HTR-8/SVneo (cell line): ENCODE data around the gene HAT1.
"Not testable (repeated sequence)": the region's sequence is repeated elsewhere in the genome, so short reads cannot be mapped to it uniquely, and the experiment has no call there.

ENCODE experiments used
- DNase-seq: peaks from one replicate; pipeline ENCODE4 v3.0.0; 2011; ENCODE audit warnings: low spot score, mixed read lengths; ENCODE audit not compliant: insufficient read length
- FAIRE-seq: peaks from 2 replicates; lab custom pipeline; 2011; peaks lifted over from hg19 to GRCh38; lab: Jason Lieb, UNC

HAT1 gene

DNA sequence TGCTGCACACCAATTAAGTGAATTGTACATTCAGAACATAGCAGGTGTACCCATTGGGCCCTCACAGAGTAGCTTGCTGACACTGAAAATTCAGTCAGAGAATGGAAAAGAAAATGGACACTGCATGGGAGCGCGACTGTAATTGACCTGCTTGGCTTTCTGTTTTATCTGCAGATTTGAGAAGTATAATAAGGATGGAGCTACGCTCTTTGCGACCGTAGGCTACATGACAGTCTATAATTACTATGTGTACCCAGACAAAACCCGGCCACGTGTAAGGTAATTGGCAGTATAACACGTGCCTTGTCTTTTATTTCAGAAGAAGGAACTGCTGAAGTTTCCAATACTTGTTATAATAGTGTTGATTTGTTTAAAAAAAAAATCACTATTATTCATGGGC, 44.0 kb downstream of the HAT1 start:
- DNase-seq (no peak), FAIRE-seq (no peak)

DNA sequence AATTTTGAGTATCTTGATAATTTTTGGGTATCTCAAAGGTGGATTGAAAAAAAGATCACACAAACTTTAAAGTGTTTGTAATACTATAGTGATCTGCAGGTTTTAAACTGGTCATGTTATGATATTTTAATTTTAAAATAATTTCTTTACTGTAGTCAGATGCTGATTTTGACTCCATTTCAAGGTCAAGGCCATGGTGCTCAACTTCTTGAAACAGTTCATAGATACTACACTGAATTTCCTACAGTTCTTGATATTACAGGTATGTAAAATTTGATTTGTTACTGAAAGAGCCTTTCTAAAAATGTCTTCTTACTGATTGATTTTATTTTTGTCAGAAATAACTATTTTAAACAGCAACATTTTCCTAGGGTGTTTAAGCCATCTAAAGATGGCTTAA, 44.4 kb downstream of the HAT1 start:
- FAIRE-seq (no peak), DNase-seq (no peak)

DNA sequence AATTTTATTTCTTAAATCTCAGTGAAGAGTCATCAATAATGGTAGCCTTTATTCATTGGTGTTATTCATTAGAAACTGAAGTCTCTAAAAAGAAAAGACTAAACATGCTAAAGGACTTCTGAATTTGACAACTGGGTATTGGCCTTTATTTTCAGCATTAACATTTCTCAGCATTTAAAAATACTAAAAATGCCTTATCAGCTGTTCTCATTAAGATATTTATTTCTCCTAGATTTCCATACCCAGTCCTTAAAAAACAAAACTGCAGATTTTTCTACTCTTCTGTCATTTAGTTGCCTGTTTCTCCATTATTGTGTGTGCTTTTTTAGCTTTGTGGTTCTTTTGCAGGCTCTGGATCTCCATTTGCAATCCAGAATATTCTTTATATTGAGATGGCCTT, 46.2 kb downstream of the HAT1 start:
- FAIRE-seq (no peak), DNase-seq (no peak)

DNA sequence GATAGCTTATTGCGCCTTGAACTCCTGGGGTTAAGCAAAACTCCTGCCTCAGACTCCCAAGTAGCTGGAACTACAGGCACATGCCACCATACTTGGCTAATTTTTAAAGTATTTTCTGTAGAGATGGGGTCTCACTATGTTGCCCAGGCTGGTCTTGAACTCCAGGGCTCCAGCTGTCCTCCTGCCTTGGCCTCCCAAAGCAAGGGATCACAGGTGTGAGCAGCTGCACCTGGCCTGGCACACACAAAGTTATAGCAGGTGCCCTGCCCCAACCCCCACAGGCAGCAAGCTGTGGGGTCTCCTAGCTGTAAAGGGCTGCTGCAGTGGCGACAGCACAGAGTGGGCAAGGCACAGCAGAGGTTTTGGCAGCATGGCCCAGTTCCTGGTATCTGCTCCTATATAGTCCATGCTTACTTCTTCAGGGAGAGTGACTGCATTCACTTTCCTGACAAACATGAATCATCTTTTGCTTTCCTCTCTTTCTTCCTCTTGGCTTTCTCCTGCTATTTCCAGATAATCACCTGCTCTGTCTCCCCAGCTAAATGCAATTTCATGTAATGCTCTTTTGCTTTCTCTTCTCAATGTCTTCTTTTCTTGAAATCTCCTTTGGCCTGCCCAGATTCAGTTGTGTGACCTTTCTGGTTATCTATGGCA, 50.2 kb downstream of the HAT1 start:
- no peak for DNase-seq
- no peak for FAIRE-seq

DNA sequence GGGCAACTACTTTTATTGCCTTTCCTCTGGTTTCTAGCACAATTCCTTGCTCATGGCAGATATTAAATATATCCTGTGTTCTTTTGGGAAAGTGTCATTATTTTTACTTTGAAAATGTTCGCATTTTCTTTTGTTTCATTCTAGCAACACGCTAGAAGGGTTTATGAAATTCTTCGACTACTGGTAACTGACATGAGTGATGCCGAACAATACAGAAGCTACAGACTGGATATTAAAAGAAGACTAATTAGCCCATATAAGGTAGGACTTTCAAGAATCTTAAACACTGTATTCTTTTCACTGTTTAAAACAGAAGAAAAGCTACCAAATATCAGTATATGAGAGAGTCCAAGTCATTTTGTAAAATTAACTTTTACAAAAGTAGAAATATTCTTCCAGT, 56.8 kb downstream of the HAT1 start:
- FAIRE-seq (no peak), DNase-seq (no peak)

DNA sequence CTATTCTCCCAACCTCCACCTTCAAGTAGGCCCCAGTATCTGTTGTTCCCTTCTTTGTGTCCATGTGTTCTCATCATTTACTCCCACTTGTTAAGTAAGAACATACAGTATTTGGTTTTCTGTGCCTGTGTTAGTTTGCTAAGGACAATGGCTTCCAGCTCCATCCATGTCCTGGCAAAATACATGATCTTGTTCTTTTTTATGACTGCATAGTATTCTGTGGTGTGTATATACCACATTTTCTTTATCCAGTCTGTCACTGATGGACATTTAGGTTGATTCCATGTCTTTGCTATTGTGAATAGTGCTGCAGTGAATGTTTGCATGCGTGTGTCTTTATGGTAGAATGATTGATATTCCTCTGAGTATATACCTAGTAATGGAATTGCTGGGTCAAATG, 61.7 kb downstream of the HAT1 start:
- not testable (repeated sequence) for FAIRE-seq

DNA sequence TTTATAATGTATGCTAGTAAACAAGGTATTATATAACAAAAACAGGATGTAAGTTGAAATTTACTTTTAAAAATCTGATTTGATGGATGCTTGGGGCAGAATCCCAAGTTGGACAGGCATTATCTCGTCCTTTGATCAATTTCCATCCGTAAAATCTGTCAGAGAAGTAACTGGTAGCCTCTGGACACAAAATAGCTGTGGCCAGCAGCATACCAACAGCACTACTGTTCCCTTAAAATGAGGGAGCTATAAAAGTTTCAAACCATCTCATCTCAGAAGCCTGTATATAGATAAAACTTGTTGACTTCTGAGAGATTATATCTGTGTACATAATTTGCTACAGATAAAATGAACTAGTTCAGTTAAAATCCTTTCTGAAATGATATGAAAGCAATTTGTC, 62.8 kb downstream of the HAT1 start:
- FAIRE-seq (no peak), DNase-seq (peak; percentile 34)

More for the DNA sequence above, 61.7 kb downstream of the HAT1 start:
- DNase-seq = not testable (repeated sequence)

DNA sequence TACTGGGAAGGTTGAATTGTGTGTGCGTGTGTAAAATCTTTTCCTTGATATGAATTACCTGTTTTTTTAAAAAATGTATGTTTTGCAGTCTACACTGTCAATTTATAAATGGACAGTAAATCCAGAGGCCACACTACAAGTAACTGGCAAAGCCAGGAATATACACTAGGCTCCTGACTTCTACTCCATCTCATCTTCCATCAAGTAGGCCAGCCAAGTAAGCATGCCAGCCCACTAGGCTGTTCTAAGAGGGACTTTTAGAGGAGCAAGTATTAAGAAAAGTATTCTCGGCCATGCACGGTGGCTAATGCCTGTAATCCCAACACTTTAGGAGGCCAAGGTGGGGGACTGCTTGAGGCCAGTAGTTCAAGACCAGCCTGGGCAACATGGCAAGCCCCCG, 64.5 kb downstream of the HAT1 start:
- no peak for DNase-seq
- no peak for FAIRE-seq

DNA sequence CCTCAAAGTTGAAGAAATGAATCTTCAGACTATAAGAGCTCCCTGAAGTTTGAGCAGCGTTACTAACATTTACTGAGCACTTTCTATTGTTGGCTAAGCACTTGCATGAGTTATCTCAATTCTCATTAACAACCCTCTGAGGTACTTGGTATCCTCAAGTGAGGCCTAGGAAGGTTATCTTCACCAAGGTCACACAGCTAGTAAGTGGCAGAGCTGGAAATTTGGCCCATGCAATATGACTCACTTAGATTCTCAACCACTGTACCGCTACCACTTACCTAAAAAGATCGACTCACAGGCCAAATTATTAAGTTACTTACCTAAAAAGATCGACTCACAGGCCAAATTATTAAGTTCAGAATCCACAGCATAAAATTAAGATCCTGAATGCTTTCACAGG, 68.8 kb downstream of the HAT1 start:
- FAIRE-seq (no peak), DNase-seq (no peak)

DNA sequence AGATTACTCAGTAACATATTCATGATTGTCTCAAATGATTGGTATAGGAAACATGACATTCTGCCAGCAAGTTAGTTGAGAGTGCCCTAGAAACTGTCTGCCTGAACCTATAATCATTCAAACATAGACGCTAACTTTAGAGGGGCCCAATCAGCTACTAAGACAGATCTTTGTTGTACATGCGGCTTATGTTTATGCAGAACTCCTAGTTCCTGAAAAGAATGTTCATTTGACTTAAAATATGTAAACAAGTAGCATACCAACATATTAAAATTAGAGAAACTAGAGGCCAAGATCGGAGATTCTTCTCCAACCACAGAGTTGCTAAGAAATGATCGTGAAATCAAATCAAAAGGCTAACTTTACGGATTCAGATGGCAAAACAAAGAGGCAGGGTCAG, 73.3 kb downstream of the HAT1 start:
- DNase-seq (no peak), FAIRE-seq (no peak)

DNA sequence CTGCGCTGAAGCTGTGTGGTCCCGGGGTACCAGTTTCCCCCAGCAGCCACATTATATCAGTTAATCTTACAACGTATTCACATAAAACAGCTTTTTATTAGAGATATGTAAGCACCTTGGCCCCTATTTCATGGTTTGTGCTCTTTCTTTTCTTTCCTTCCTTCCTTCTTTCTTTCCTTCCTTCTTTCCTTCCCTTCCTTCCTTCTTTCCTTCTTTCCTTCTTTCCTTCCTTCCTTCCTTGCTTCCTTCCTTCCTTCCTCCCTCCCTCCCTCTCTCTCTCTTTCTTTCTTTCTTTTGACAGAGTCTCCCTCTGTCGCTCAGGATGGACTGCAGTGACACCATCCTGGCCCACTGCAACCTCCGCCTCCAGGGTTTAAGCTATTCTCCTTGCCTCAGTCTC, 73.8 kb downstream of the HAT1 start:
- FAIRE-seq (no peak), DNase-seq (no peak)

DNA sequence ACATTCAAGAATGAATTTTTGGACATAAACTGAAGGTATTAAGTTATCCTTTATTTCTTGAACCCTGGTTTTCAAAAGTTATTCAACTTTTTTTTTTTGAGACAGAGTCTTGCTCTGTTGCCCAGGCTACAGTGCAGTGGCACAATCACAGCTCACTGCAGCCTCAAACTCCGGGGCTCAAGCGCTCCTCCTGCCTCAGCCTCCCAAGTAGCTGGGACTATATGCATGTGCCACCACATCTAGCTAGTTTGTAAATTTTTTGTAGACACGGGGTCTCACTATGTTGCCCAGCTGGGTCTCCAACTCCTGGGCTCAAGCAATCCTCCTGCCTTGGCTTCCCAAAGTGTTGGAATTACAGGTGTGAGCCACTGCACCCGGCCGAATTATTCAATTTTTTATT, 74.8 kb downstream of the HAT1 start:
- not testable (repeated sequence) for DNase-seq, FAIRE-seq

DNA sequence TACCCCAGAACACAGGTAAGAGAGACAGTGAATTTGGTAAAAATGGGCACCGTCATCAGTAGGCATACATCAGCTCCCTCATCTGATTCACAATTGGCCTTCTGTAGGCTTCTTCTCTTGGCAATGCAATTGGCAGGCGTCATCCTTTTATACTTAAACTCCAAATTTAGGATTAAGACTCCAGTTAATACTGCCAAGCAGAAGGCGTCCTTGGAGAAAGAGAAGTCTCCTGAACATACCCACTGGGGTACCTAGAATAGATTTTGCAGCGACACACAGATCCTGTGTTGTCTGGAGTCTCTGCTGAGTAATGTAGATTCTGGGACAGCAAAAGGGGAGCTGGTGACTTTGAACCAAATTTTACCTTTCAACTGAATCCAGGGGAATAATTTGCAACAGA, 76.9 kb downstream of the HAT1 start:
- FAIRE-seq = no peak

DNA sequence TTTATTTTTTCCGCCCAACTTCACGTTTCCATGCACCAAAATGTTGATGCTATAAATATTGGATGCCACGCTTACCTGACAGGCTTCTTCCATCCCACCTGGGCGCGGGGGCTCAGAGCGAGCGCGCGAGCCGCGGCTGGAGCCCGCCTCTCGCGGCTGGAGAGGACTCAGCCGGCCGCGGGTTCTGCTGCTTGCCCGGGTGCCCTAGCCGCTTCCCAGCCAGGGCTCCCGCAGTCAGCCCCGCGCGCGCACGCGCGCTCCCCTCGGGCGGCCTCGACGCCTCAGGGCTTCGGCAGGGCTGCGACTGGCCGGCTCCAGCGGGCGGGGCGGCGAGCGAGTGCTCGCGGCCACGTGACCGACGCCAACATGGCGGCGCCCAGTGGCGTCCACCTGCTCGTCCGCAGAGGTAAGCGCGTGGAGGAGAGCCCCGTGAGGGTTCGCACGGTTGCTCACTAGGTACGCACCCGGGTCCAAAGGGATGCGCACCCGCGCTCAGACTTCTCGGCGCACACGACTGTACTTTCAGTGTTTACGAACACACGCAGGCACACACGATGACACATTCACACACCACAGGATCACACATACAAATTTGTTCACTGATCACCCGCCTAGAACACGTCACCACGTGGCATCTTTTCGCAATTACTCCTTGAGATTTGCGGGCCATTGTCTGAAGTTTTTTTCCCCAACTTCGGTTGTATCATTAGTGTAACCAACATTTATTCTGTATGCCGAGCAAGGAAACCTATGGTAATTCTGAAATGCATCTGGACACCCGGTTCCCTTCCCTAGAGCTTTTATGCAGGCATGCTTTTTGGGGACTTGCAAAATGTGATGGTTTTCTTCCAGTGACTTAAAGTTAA, 77.6 kb downstream of the HAT1 start, which contains the start of gene METAP1D:
Gene METAP1D, plus strand, starts transcription at position 350 of the 866 bp plus-strand sequence. Its CDS starts 17 bp downstream, at position 367.
- DNase-seq = peak; percentile 93
- peak; percentile 91 for FAIRE-seq

More for the DNA sequence above, 76.9 kb downstream of the HAT1 start:
- no peak for DNase-seq

DNA sequence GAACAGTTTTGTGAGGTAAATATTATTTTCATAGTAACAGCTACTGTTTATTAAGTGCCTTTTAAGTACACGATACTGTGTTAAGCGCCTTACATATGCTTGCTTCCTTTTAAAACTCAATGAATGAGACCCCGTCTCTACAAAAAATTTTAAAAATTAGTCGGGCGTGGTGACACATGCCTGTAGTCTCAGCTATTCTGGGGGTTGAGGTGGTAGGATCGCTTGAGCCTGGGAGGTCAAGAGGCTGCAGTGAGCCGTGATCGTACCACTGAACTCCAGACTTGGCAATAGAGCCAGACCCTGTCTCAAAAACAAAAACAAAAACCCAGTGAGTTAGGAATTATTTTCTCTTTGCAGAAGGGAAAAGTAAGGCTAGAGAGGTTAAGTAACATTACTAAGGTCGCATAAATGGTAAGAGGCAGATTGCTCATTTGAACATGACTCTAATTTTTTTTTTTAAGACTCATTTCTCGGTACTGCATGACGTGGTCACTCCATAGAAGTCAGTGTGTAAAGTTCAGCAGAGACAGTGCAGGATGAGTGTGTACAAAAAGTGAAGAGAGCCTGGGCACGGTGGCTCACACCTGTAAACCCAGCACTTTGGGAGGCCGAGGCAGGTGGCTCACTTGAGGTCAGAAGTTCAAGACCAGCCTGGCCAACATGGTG, 78.6 kb downstream of the HAT1 start:
- FAIRE-seq (no peak), DNase-seq (no peak)

DNA sequence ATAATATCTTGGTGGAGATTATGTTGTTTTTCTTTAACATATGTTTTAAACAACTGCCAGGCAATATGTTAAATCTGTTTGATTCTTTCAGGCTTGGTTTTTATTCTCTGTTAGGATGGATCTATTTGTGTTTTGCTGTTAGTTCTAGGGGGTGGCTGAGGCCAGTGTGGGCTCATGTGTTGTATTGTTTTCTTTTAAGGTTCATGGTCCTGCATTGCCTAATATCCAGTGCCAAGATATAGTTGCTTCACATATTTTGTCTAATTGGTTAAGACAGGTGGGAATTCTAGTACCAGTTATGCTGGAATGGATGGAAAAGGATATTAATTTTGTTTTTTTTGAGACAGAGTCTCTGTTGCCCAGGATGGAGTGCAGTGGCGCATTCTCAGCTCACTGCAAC, 85.1 kb downstream of the HAT1 start:
- FAIRE-seq (no peak), DNase-seq (no peak)

DNA sequence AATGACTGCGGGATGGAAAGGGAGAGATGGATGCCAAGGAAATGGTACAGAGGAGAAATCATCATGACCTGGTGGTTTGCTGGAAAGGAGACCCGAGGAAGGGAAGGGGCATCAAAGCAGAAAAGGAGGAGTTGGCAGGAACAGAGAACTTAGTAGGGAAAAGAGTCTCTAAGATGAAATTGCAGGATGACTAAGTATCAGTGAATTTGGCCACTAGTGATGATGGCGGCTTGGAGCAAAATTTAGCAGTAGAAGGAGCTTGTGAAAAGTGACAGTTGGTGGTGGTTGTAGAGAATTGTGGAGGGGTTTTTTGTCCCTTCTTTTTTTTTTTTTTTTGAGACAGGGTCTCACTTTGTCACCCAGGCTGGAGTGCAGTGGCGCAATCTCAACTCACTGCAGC, 87.6 kb downstream of the HAT1 start:
- FAIRE-seq (no peak), DNase-seq (no peak)

DNA sequence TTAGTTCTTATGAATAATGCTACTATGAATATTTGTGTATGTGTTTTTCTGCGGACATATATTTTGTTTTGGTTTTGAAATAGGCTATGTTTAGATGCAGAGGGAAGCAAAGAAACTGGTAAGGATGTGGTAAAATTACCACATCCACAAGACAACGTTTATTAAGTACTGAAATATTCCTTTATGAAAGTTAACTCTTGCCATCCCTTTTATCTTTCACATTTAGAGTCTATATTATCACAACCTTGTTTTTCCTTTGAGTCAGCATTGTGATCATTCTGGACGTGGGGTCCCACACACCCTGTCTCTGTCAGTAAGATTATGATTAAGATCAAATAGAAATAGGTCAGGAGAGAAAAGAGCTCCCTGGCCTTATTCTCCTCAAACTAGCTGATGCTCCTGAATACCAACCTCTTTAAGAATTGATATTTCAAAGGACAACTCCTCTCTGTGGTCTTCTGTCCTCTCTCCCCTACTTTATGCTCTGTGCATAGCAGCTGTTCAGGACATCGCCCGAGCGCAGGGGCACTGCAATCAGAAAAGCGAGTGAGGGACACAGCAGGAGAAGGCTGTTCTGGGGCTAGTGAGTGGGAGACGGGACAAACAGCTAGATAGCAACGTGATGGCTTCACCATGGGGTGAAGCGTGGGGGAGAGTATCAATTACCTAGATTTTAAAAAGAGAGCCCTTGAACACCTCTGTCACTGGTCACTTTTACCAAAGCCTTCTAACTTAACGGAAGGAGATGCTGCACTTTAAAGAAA, 89.7 kb downstream of the HAT1 start:
- DNase-seq (no peak), FAIRE-seq (no peak)

DNA sequence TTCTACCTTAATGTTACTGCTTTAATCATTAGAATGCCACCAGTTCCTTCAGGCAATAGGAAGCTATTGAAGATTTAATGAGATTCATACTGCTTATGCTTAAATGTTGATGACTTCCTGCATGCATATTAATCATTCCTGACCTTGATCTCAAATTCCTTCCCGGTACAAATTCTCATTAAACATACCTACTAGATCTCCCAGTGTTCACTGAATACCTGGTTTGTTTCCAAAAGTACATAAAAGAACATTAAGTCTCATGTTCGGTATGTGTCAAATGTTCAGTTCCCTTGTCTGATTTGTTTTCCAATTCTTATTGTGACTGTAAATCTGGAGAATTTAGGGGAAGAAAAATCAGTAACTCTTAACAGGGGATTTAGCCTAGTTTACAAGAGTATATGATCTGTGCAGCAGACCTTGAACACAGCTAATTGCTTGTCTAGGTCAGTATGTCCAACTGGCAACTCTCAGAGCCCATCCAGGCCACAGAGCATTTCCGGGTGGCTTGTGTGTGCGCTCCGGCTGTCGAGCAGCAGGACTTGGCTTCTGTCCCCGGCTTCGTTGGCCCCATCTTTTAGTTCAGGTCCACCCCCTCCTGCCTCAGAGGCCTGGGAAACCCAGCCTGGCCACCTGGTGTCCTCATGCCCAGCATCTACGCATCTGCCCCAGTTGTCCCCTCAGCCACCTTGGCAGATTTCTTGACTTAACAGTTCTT, 90.6 kb downstream of the HAT1 start:
- no peak for FAIRE-seq
- DNase-seq = no peak

DNA sequence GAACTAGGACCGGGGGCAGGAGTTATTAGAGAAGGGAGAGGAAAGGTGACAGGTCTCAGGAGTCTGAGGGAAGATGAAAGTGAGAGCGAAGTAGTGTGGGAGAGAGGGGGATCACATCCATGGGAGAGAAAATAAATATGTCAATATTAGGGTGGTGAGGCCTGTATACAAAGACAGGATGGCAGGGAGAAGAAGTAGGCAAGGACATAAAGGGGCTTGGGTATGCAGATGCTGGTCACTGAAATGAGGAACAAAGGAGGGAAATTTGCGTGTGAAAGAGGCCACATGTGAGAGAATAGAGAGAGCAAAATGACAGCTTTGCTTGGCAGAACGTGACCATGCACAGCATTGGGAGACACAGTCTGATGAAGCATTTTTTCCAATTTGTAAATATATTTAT, 91.1 kb downstream of the HAT1 start:
- FAIRE-seq (no peak), DNase-seq (no peak)
